Mammary epithelial cell (primary cell): ENCODE data around the gene TAS2R60.
"Not testable (repeated sequence)": the region's sequence is repeated elsewhere in the genome, so short reads cannot be mapped to it uniquely, and the experiment has no call there.

ENCODE experiments used
- CTCF ChIP-seq, 2 donors: IDR thresholded peaks in 1 of 2; conservative IDR thresholded peaks in 1 of 2; 2 replicates each; pipeline ENCODE4 v1.5.1; 2011 to 2012; ENCODE audit warnings: inconsistent platforms in 2 of 2, low read length in 2 of 2, mild to moderate bottlenecking in 2 of 2, control low read depth in 1 of 2, low read depth in 1 of 2; ENCODE audit not compliant: insufficient read depth in 1 of 2; ENCODE audit errors: extremely low read depth in 1 of 2
- EZH2 ChIP-seq: IDR thresholded peaks from 2 replicates; pipeline ENCODE4 v1.6.1; 2012; ENCODE audit warnings: low read length, inconsistent platforms, borderline replicate concordance

- TF ChIP-seq CTCF (conservative IDR thresholded peaks at IDR 0.05 in 1 of 2, IDR thresholded peaks at IDR 0.05 in 1 of 2; ENCODE audit: extremely low read depth in 1 of 2, insufficient read depth in 1 of 2, low read depth in 1 of 2, low read length in 2 of 2); EZH2: not testable (repeated sequence)
Measured at GRCh38 chr7:143486266-143486665, 43.0 kb downstream of the TAS2R60 start.
